Subcutaneous adipose tissue (tissue), 4 donors: ENCODE measurements around the gene PMF1. TPM values are rescaled to one million over a fixed set of nuclear protein-coding genes. Genes with fewer than 3 reads are reported as not detected.

Experiments used
- CTCF ChIP-seq: fragments of 450-650 bp; IDR thresholded peaks from one replicate; pipeline ENCODE4 v1.5.1; 2016; ENCODE audit warnings: low read depth, mild to moderate bottlenecking, control low read depth, antibody characterized with exemption, moderate library complexity
- total RNA-seq, 4 donors: library from RNA; depleted of rRNA; stranded (reverse); fragments of >200 nt; gene quantifications; one replicate each; pipeline ENCODE4 v1.1.0, GENCODE V29; 2016

Gene PMF1
- total RNA-seq, 4 donors from 2014 or later: 36.3 to 51.2 (median 41.0) TPM

- no peak for TF ChIP-seq CTCF
Observed at GRCh38 chr1:156176610-156177210, 36.1 kb upstream of the PMF1 start.

GRCh38 chr1:156177919-156178654 lies 34.7 kb upstream of the PMF1 start:
- no peak for TF ChIP-seq CTCF

- TF ChIP-seq CTCF: no peak
Observed at GRCh38 chr1:156180471-156180870, 32.3 kb upstream of the PMF1 start.

GRCh38 chr1:156191292-156191964 lies 21.4 kb upstream of the PMF1 start:
- no peak for TF ChIP-seq CTCF

- TF ChIP-seq CTCF: no peak
Observed at GRCh38 chr1:156193208-156193487, 19.7 kb upstream of the PMF1 start.

GRCh38 chr1:156193488-156194299 lies 19.1 kb upstream of the PMF1 start, which contains the start of gene SLC25A44:
TSS of gene SLC25A44 (plus strand) at chr1:156194104. CDS start at chr1:156199848, 5,744 bp downstream.
- no peak for TF ChIP-seq CTCF

- no peak for TF ChIP-seq CTCF
Observed at GRCh38 chr1:156194300-156194652, 18.5 kb upstream of the PMF1 start.
